ENCODE results near the gene AP1G2.

- TF ChIP-seq POLR2AphosphoS5 (IDR thresholded peaks at IDR 0.05), result no peak
- TF ChIP-seq POLR2A (IDR thresholded peaks at IDR 0.05; ENCODE audit: low read depth), result no peak
- no peak for TF ChIP-seq CTCF (IDR thresholded peaks at IDR 0.05)
These were observed 35.5 kb upstream of the AP1G2 start for GRCh38 chr14:23603103-23603502.

Measured in esophagus muscularis mucosa (tissue), 3 donors.